ENCODE data around the gene EIF1AD. TPM values are rescaled to one million over a fixed set of nuclear protein-coding genes. Genes with fewer than 3 reads are reported as not detected.

Gene EIF1AD
- total and polyA plus RNA-seq, 2 experiments from 2014 or later, result 16.1 to 32.1 TPM

GRCh38 chr11:66017321-66017720, 15.4 kb upstream of the EIF1AD start:
- no peak for DNase-seq (ENCODE audit: low spot score)
- no peaks in the 10 kb centered on the region for H3K9me3 Mint-ChIP-seq
- Histone ChIP-seq H3F3A (replicated peaks; ENCODE audit: low read depth) (no peaks in the 10 kb centered on the region), H2AFZ (no peak overlapping the region), H3K4me2 (no peak overlapping the region), H3K4me1 (ENCODE audit: insufficient read depth) (no peaks in the 10 kb centered on the region), H3K27me3 (ENCODE audit: insufficient read depth) (peaks cover 9% of the 10 kb centered on the region; the same call in 1 of the 2 replicates), H4K20me1 (replicated peaks; ENCODE audit: insufficient read depth) (no peaks in the 10 kb centered on the region), H3K79me2 (replicated peaks; ENCODE audit: insufficient read depth) (no peaks in the 10 kb centered on the region), H3K9me2 (ENCODE audit: insufficient read depth) (no peaks in the 10 kb centered on the region), H3K27ac (ENCODE audit: low read depth) (no peak overlapping the region), H3K36me3 (ENCODE audit: insufficient read depth) (no peaks in the 10 kb centered on the region), H3K4me3 (no peak overlapping the region)
- TF ChIP-seq JUNB (IDR thresholded peaks at IDR 0.05; ENCODE audit: unreplicated experiment) (no peak), CREB1 (CRISPR knock-in tag; IDR thresholded peaks at IDR 0.05; ENCODE audit: low read depth) (no peak), EZH2 (IDR thresholded peaks at IDR 0.05; ENCODE audit: low read depth, unreplicated experiment) (no peak), NANOG (IDR thresholded peaks at IDR 0.05; ENCODE audit: borderline replicate concordance) (no peak), POLR2AphosphoS5 (IDR thresholded peaks at IDR 0.05; ENCODE audit: low read depth) (no peak), EZH2phosphoT487 (IDR thresholded peaks at IDR 0.05; ENCODE audit: unreplicated experiment) (no peak), STAT1 (IDR thresholded peaks at IDR 0.05; ENCODE audit: unreplicated experiment) (no peak), ZNF331 (CRISPR knock-in tag; IDR thresholded peaks at IDR 0.05; ENCODE audit: low read depth) (no peak)
- peaks cover 13% of the 10 kb centered on the region for H3K27me3 Mint-ChIP-seq (ENCODE audit: insufficient read depth, low read depth, poor library complexity)
- ATAC-seq, result no peak
- H3K36me3 Mint-ChIP-seq (ENCODE audit: low read depth), result no peaks in the 10 kb centered on the region
- H3K4me3 Mint-ChIP-seq, result no peak overlapping the region
- H3K27ac Mint-ChIP-seq, result no peak overlapping the region
- H3K4me1 Mint-ChIP-seq, result no peaks in the 10 kb centered on the region

- no peaks in the 10 kb centered on the region for H3K4me1 Mint-ChIP-seq
- no peaks in the 10 kb centered on the region for H3K9me2 ChIP-seq (ENCODE audit: insufficient read depth)
- H3K27ac ChIP-seq (ENCODE audit: low read depth), result no peak overlapping the region
- H4K20me1 ChIP-seq (replicated peaks; ENCODE audit: insufficient read depth), result no peaks in the 10 kb centered on the region
- ATAC-seq, result no peak
- no peaks in the 10 kb centered on the region for H3K36me3 ChIP-seq (ENCODE audit: insufficient read depth)
- H3K27me3 ChIP-seq (ENCODE audit: insufficient read depth), result peaks cover 12% of the 10 kb centered on the region
- no peaks in the 10 kb centered on the region for H3F3A ChIP-seq (replicated peaks; ENCODE audit: low read depth)
- H3K27ac Mint-ChIP-seq, result no peak overlapping the region
- no peak for TF ChIP-seq CTCF (conservative IDR thresholded peaks at IDR 0.05; ENCODE audit: low read depth in 2 of 2)
- no peak for TF ChIP-seq EZH2 (IDR thresholded peaks at IDR 0.05; ENCODE audit: low read depth, unreplicated experiment)
- no peak for TF ChIP-seq NANOG (IDR thresholded peaks at IDR 0.05; ENCODE audit: borderline replicate concordance)
- no peak for TF ChIP-seq ETS1 (IDR thresholded peaks at IDR 0.05)
- TF ChIP-seq ZNF114 (CRISPR knock-in tag; IDR thresholded peaks at IDR 0.05), result no peak
- H3K27me3 Mint-ChIP-seq (ENCODE audit: insufficient read depth, low read depth, poor library complexity), result peaks cover 11% of the 10 kb centered on the region
- H3K4me3 ChIP-seq, result no peak overlapping the region
- H3K79me2 ChIP-seq (replicated peaks; ENCODE audit: insufficient read depth), result no peaks in the 10 kb centered on the region
- H3K36me3 Mint-ChIP-seq (ENCODE audit: low read depth), result no peaks in the 10 kb centered on the region
- no peaks in the 10 kb centered on the region for H3K4me1 ChIP-seq (ENCODE audit: insufficient read depth)
- DNase-seq (ENCODE audit: low spot score), result no peak
- H2AFZ ChIP-seq, result no peak overlapping the region
- H3K4me3 Mint-ChIP-seq, result no peak overlapping the region
- no peaks in the 10 kb centered on the region for H3K9me3 Mint-ChIP-seq
- no peak overlapping the region for H3K4me2 ChIP-seq
These were observed 14.8 kb upstream of the EIF1AD start for GRCh38 chr11:66016793-66017177.
